PC-9 (cell line): Measurements from ENCODE around the gene UGT1A3.

Experiments
- EZH2 ChIP-seq: fragments of 200-600 bp; sonication (generic); IDR thresholded peaks from 2 replicates; pipeline ENCODE4 v1.8.0; 2017; ENCODE audit warnings: antibody characterized with exemption, low read depth
- TF ChIP-seq, protein P1 (sequence below): fragments of 200-600 bp; sonication (generic); conservative IDR thresholded peaks from 2 replicates; pipeline ENCODE4 v1.6.1; 2017; ENCODE audit warnings: mixed run types, antibody characterized with exemption, mild to moderate bottlenecking, moderate library complexity

- TF ChIP-seq, protein P1, sequence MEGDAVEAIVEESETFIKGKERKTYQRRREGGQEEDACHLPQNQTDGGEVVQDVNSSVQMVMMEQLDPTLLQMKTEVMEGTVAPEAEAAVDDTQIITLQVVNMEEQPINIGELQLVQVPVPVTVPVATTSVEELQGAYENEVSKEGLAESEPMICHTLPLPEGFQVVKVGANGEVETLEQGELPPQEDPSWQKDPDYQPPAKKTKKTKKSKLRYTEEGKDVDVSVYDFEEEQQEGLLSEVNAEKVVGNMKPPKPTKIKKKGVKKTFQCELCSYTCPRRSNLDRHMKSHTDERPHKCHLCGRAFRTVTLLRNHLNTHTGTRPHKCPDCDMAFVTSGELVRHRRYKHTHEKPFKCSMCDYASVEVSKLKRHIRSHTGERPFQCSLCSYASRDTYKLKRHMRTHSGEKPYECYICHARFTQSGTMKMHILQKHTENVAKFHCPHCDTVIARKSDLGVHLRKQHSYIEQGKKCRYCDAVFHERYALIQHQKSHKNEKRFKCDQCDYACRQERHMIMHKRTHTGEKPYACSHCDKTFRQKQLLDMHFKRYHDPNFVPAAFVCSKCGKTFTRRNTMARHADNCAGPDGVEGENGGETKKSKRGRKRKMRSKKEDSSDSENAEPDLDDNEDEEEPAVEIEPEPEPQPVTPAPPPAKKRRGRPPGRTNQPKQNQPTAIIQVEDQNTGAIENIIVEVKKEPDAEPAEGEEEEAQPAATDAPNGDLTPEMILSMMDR = no peak
- TF ChIP-seq EZH2 = no peak
These were observed 91.3 kb downstream of the UGT1A3 start for GRCh38 chr2:233819884-233820773.
